ENCODE data around the gene ZBTB40. TPM values are rescaled to one million over a fixed set of nuclear protein-coding genes. Genes with fewer than 3 reads are reported as not detected.

Gene ZBTB40
- total RNA-seq, 1 experiment from 2014 or later: 19.5 TPM

DNA sequence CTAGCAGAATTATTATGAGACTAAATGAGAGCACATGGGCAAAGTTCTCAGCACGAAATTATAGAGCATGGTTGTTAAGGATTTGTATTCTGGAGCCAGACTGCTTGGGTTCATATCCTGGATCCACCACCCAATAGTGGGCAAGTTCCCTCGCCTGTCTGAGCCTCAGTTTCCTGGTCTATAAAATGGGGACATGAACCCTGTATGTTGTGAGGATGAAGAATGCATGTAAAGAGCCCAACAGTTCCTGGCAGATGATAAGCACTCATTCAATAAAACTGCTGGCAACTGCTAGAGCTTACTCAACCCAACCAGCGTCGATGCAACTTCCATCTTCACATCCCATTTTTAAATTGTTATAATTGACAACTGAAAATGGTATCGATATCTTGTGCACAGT lies 47.2 kb upstream of the ZBTB40 start:
- BruUV-seq (replicated peaks): no TSS peak
- H3K9me3 ChIP-seq (ENCODE audit: control insufficient read depth in 1 of 2, insufficient read depth in 1 of 2, low read depth in 1 of 2, low read length in 2 of 2): no peaks in the 10 kb centered on the region
- CTCF ChIA-PET: no interaction called here
- H3K4me1 ChIP-seq (ENCODE audit: control insufficient read depth in 1 of 2, insufficient read depth in 2 of 2, low read length in 2 of 2): no peaks in the 10 kb centered on the region
- DNase-seq (ENCODE audit: low read depth, low spot score): no peak
- TF ChIP-seq, protein P1, sequence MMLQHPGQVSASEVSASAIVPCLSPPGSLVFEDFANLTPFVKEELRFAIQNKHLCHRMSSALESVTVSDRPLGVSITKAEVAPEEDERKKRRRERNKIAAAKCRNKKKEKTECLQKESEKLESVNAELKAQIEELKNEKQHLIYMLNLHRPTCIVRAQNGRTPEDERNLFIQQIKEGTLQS (IDR thresholded peaks at IDR 0.05): no peak
- TF ChIP-seq SIN3A (IDR thresholded peaks at IDR 0.05; ENCODE audit: low read depth): no peak
- TF ChIP-seq CTCF (IDR thresholded peaks at IDR 0.05 in 2 of 3, conservative IDR thresholded peaks at IDR 0.05 in 1 of 3; ENCODE audit: borderline replicate concordance in 1 of 3, insufficient read depth in 1 of 3, low read depth in 2 of 3, low read length in 2 of 3): no peak
- no peak for TF ChIP-seq CBX3 (IDR thresholded peaks at IDR 0.05; ENCODE audit: low read depth)
- TF ChIP-seq ELF1 (IDR thresholded peaks at IDR 0.05; ENCODE audit: borderline replicate concordance, low read depth): no peak
- TF ChIP-seq ZFX (IDR thresholded peaks at IDR 0.05): no peak
- TF ChIP-seq RAD21 (IDR thresholded peaks at IDR 0.05; ENCODE audit: low read depth): no peak
- no peak for TF ChIP-seq FOSL1 (IDR thresholded peaks at IDR 0.05; ENCODE audit: low read depth)
- TF ChIP-seq POLR2AphosphoS5 (IDR thresholded peaks at IDR 0.05; ENCODE audit: low read depth, low read length): no peak
- TF ChIP-seq SRF (IDR thresholded peaks at IDR 0.05; ENCODE audit: low read depth): no peak
- no peak for TF ChIP-seq CEBPB (IDR thresholded peaks at IDR 0.05; ENCODE audit: low read depth)
- TF ChIP-seq SP1 (IDR thresholded peaks at IDR 0.05; ENCODE audit: low read depth): no peak
- no peak for TF ChIP-seq POLR2A (IDR thresholded peaks at IDR 0.05; ENCODE audit: borderline replicate concordance, extremely low read depth, insufficient read depth, insufficient read length)
- no peak for TF ChIP-seq ZNF274 (IDR thresholded peaks at IDR 0.05; ENCODE audit: low read depth, low read length)
- no peaks in the 10 kb centered on the region for H3K36me3 ChIP-seq (ENCODE audit: control insufficient read depth in 1 of 2, insufficient read depth in 2 of 2, low read length in 2 of 2)
- intact Hi-C loops (cut with micrococcal nuclease): no loop called here
- H3K79me2 ChIP-seq (ENCODE audit: insufficient read depth, low read length): no peaks in the 10 kb centered on the region
- ATAC-seq: no peak
- no peak overlapping the region for H2AFZ ChIP-seq (ENCODE audit: low read depth, low read length, poor library complexity, severe bottlenecking)
- no peak overlapping the region for H3K4me2 ChIP-seq (ENCODE audit: low read length)
- H3K9me2 ChIP-seq (ENCODE audit: insufficient read depth): no peaks in the 10 kb centered on the region
- no peak overlapping the region for H3K4me3 ChIP-seq (replicated peaks in 1 of 2; ENCODE audit: low read depth in 1 of 2, low read length in 2 of 2)
- H4K20me1 ChIP-seq (ENCODE audit: insufficient read depth): no peaks in the 10 kb centered on the region
- no peak overlapping the region for H3K9ac ChIP-seq (ENCODE audit: low read length)
- RAD21 ChIA-PET (ENCODE audit: low non-redundant PET in 1 of 2, low total read pairs in 2 of 2, uncharacterized antibody in 2 of 2, unreplicated experiment in 2 of 2): no interaction called here
- POLR2A ChIA-PET: no interaction called here
- H3K27ac ChIP-seq (ENCODE audit: low read depth, low read length): no peak overlapping the region
- peaks cover 12% of the 10 kb centered on the region; the same call in 1 of the 2 replicates for H3K27me3 ChIP-seq (ENCODE audit: insufficient read depth, low read length)

All from HCT116 (cell line).